ENCODE data around the gene PTPRO. TPM values are rescaled to one million over a fixed set of nuclear protein-coding genes. Genes with fewer than 3 reads are reported as not detected.

PTPRO gene
- polyA plus RNA-seq, 2 of the 4 experiments (the other 2 are of a cell fraction), result 0.04 TPM; not detected in 1

Other genes with a start within 250 kb of the PTPRO start
- 0.44 and 0.48 TPM in 2 replicates for gene RERG, start 101.1 kb upstream of the PTPRO start, polyA plus RNA-seq (2011; rRNA removed)
- gene RERG, start 101.1 kb upstream of the PTPRO start, polyA plus RNA-seq (2017; fragmentation: RNase III; extraction: RNeasy Plus Mini Kit Qiagen cat#74134 plus additional on column Dnase treatment), result 0.46 to 0.79 TPM (median 0.66 TPM) in 3 replicates

All from A549 (cell line).